GM12878 (cell line): Measurements from ENCODE around the gene FAM81B. TPM values are rescaled to one million over a fixed set of nuclear protein-coding genes. Genes with fewer than 3 reads are reported as not detected.

Experiments used
- ATAC-seq: fragments of 200-7000 bp; cut with Tn5 transposase; 3 replicates; pipeline ENCODE4 v1.9.1; 2020; ENCODE audit warnings: mild to moderate bottlenecking, moderate library complexity
- BruUV-seq: library from RNA; stranded (reverse); fragments of 400-500 nt; replicated peaks from 2 replicates; lab custom pipeline; 2021; lab: Mats Ljungman, UMichigan
- CTCF ChIA-PET: fragments of 300-600 bp; sonication (Branson Sonifier 250); formaldehyde crosslinking; extraction: SDS; loops from one replicate; lab custom pipeline; 2021; ENCODE audit warnings: inconsistent platforms; lab: Yijun Ruan, JAX
- POLR2A ChIA-PET: fragments of 350-600 bp; formaldehyde crosslinking; extraction: SDS; loops from one replicate; lab custom pipeline; 2021; ENCODE audit warnings: inconsistent platforms; lab: Charles Lee
- RAD21 ChIA-PET: fragments of 300-600 bp; sonication (Branson Sonifier 250); formaldehyde crosslinking; loops from one replicate; lab custom pipeline; 2023; ENCODE audit warnings: antibody characterized with exemption; ENCODE audit not compliant: unreplicated experiment; lab: Charles Lee
- SMC1A ChIA-PET: fragments of 300-600 bp; sonication (Branson Sonifier 250); formaldehyde crosslinking; loops from one replicate; lab custom pipeline; 2023; ENCODE audit not compliant: unreplicated experiment, uncharacterized antibody; lab: Charles Lee
- DNase-seq: peaks from one replicate; pipeline ENCODE4 v3.0.0-alpha.2; 2011; ENCODE audit warnings: low read depth, low spot score
- FAIRE-seq: peaks from 3 replicates; lab custom pipeline; 2011; peaks lifted over from hg19 to GRCh38; lab: Jason Lieb, UNC
- H2AFZ ChIP-seq: 2 replicates; pipeline ENCODE4 v1.6.0; 2011; ENCODE audit warnings: low read depth, low read length, control low read depth; ENCODE audit not compliant: control insufficient read depth
- H3K27ac ChIP-seq: 2 replicates; pipeline ENCODE4 v1.5.1; 2011; ENCODE audit warnings: control low read depth; ENCODE audit not compliant: control insufficient read depth, insufficient read depth
- H3K27me3 ChIP-seq, 2 experiments: replicated peaks in 1 of 2; 2 replicates each; pipeline versions ENCODE4 v1.6.0 to v1.6.1; 2011; ENCODE audit warnings: low read length in 1 of 2; ENCODE audit not compliant: control insufficient read depth in 2 of 2, insufficient read depth in 2 of 2
- H3K36me3 ChIP-seq, 2 experiments: 2 replicates each; pipeline ENCODE4 v1.5.1; 2011; ENCODE audit warnings: low read length in 1 of 2; ENCODE audit not compliant: control insufficient read depth in 2 of 2, insufficient read depth in 2 of 2
- H3K4me1 ChIP-seq: 2 replicates; pipeline ENCODE4 v1.6.1; 2011; ENCODE audit warnings: mild to moderate bottlenecking, low read length, moderate library complexity, mixed read lengths; ENCODE audit not compliant: control insufficient read depth, insufficient read depth
- H3K4me2 ChIP-seq: 2 replicates; pipeline ENCODE4 v1.6.0; 2011; ENCODE audit warnings: control low read depth; ENCODE audit not compliant: control insufficient read depth, insufficient read depth
- H3K4me3 ChIP-seq: fragments of 200-600 bp; sonication (generic); 2 replicates; pipeline ENCODE4 v1.5.1; 2016
- H3K79me2 ChIP-seq: 2 replicates; pipeline ENCODE4 v1.6.0; 2011; ENCODE audit warnings: low read length; ENCODE audit not compliant: control insufficient read depth, insufficient read depth
- H3K9ac ChIP-seq: 2 replicates; pipeline ENCODE4 v1.8.0; 2011; ENCODE audit warnings: low read length, control low read depth, mixed read lengths; ENCODE audit not compliant: control insufficient read depth, insufficient read depth
- H3K9me3 ChIP-seq: replicated peaks from 3 replicates; pipeline ENCODE4 v1.5.1; 2011; ENCODE audit warnings: mild to moderate bottlenecking, low read length; ENCODE audit not compliant: control insufficient read depth, insufficient read depth
- H4K20me1 ChIP-seq: 2 replicates; pipeline ENCODE4 v1.6.0; 2011; ENCODE audit not compliant: control insufficient read depth, insufficient read depth
- CBX5 ChIP-seq: sonication (generic); IDR thresholded peaks from 2 replicates; pipeline ENCODE4 v1.6.1; 2016; ENCODE audit warnings: low read depth, moderate library complexity, mild to moderate bottlenecking, inconsistent platforms
- EP300 ChIP-seq, 2 experiments: fragments of 150-350 bp in 1 of 2; IDR thresholded peaks; 2 replicates each; pipeline ENCODE4 v1.6.1; 2011 to 2012; ENCODE audit warnings: low read depth in 2 of 2, low read length in 2 of 2, borderline replicate concordance in 1 of 2, improper control_type of control experiment in 1 of 2, inconsistent platforms in 1 of 2; ENCODE audit not compliant: control insufficient read depth in 1 of 2
- IKZF1 ChIP-seq: fragments of 450-650 bp; conservative IDR thresholded peaks from 2 replicates; pipeline ENCODE4 v1.6.1; 2017; ENCODE audit warnings: antibody characterized with exemption, mild to moderate bottlenecking
- NFIC ChIP-seq: IDR thresholded peaks from 2 replicates; pipeline ENCODE4 v1.6.1; 2012; ENCODE audit warnings: low read depth, mild to moderate bottlenecking, inconsistent platforms, low read length, moderate library complexity
- NRF1 ChIP-seq: conservative IDR thresholded peaks from 2 replicates; pipeline ENCODE4 v1.6.1; 2011; ENCODE audit warnings: mild to moderate bottlenecking, low read depth, low read length, improper control_type of control experiment
- POLR2AphosphoS2 ChIP-seq: IDR thresholded peaks from 2 replicates; pipeline ENCODE4 v1.6.1; 2011; ENCODE audit warnings: low read depth, mild to moderate bottlenecking, low read length, improper control_type of control experiment, moderate library complexity
- RAD51 ChIP-seq: fragments of 450-650 bp; IDR thresholded peaks from 2 replicates; pipeline ENCODE4 v1.6.1; 2016; ENCODE audit warnings: moderate library complexity, mild to moderate bottlenecking, inconsistent platforms
- RCOR1 ChIP-seq: conservative IDR thresholded peaks from 2 replicates; pipeline ENCODE4 v1.6.1; 2012; ENCODE audit warnings: low read depth, low read length, improper control_type of control experiment
- RELB ChIP-seq: fragments of 450-650 bp; IDR thresholded peaks from 2 replicates; pipeline ENCODE4 v1.6.1; 2017; ENCODE audit warnings: low read depth, mild to moderate bottlenecking, moderate library complexity
- STAT1 ChIP-seq: fragments of 450-650 bp; conservative IDR thresholded peaks from 2 replicates; pipeline ENCODE4 v1.6.1; 2014; ENCODE audit warnings: antibody characterized with exemption, mild to moderate bottlenecking
- SUPT20H ChIP-seq: IDR thresholded peaks from 2 replicates; pipeline ENCODE4 v1.6.1; 2011; ENCODE audit warnings: low read depth, mild to moderate bottlenecking, low read length, moderate library complexity, borderline replicate concordance; ENCODE audit not compliant: control insufficient read depth
- TARDBP ChIP-seq: IDR thresholded peaks from 2 replicates; pipeline ENCODE4 v1.6.1; 2016; ENCODE audit warnings: borderline replicate concordance
- TCF3 ChIP-seq: IDR thresholded peaks from 2 replicates; pipeline ENCODE4 v1.6.1; 2012; ENCODE audit warnings: low read depth, mild to moderate bottlenecking, low read length, borderline replicate concordance; ENCODE audit not compliant: insufficient read depth
- WGBS: methylation state at CpG from one replicate; pipeline ENCODE4 v1.1.6; 2016; ENCODE audit warnings: low lambda C conversion rate; ENCODE audit not compliant: insufficient replicate concordance, insufficient coverage; ENCODE audit errors: missing lambda C conversion rate; 5-methylcytosine and 5-hydroxymethylcytosine counted together
- in situ Hi-C: fragments of 300-500 bp; cut with MboI; formaldehyde crosslinking; loops from 9 replicates; pipeline ENCODE4 v1.14.3; 2018; ENCODE audit warnings: mixed read lengths
- intact Hi-C: fragments of 100-400 bp; cut with micrococcal nuclease; formaldehyde crosslinking; loops from one replicate; pipeline ENCODE4 v1.14.2; 2022; ENCODE audit not compliant: unreplicated experiment
- polyA plus RNA-seq, 11 experiments: library from polyadenylated mRNA; depleted of rRNA in 4 of 11; unstranded in 6 of 11; stranded (reverse) in 5 of 11; fragments of >200 nt; fragmentation: Nextera tagmentation in 4 of 11; fragmentation: Illumina TruSeq in 1 of 11; extraction: Ambion mirVana in 4 of 11; extraction: Trizol in 1 of 11; gene quantifications; 1 replicate in 1 of 11; 2 replicates in 10 of 11; pipeline versions ENCODE4 v1.2.1 to v1.2.3, GENCODE V29; 2011 to 2016; ENCODE audit warnings: inconsistent platforms in 2 of 11, missing spikeins in 2 of 11, low read depth in 1 of 11
- total RNA-seq, 4 experiments: library from RNA; depleted of rRNA in 3 of 4; stranded (reverse); fragments of >200 nt in 3 of 4; fragmentation: Illumina TruSeq in 1 of 4; extraction: Trizol in 1 of 4; gene quantifications; 2 replicates each; pipeline versions ENCODE4 v1.2.1 to v1.2.3, GENCODE V29; 2013 to 2021
- TF ChIP-seq, protein P1 (sequence below): fragments of 150-350 bp; IDR thresholded peaks from 2 replicates; pipeline ENCODE4 v1.6.1; 2014; ENCODE audit warnings: mild to moderate bottlenecking, low read depth, low read length

The FAM81B gene
- total and polyA plus RNA-seq, 10 of the 15 experiments (the other 5 are each of a cell fraction or from before 2014, with no cell fraction given): not detected

DNA sequence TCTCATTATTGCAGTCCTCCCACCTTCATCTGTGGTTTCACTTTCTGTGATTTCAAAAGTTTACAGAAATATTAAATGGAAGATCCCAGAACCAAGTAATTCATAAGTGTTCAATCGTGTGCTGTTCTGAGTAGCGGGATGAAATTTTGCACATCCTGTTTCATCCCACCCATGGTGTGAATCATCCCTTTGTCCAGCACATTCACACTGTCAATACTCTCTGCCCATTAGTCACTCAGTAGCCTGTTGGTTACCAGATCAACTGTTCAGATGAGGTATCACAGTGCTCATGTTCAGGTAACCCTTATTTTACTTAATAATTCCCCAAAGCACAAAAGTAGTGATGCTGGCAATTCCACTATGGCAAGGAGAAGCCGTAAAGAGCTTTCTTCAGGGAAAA, 26.8 kb downstream of the FAM81B start:
- H3K4me3 ChIP-seq: no peak overlapping the region
- no peak overlapping the region for H3K9ac ChIP-seq
- no peaks in the 10 kb centered on the region for H3K4me1 ChIP-seq
- H3K36me3 ChIP-seq: no peaks in the 10 kb centered on the region
- ChIA-PET CTCF (no interaction called here), POLR2A (no interaction called here), RAD21 (no interaction called here), SMC1A (no interaction called here)
- ATAC-seq (no peak), DNase-seq (no peak), FAIRE-seq (no peak)
- in situ Hi-C loops: no loop called here
- no peak overlapping the region for H3K4me2 ChIP-seq
- no peaks in the 10 kb centered on the region for H4K20me1 ChIP-seq
- intact Hi-C loops: no loop called here
- no peaks in the 10 kb centered on the region for H3K9me3 ChIP-seq
- 67% methylated on average over 3 of the region's 3 CpGs for WGBS
- H3K27ac ChIP-seq: no peak overlapping the region
- H2AFZ ChIP-seq: no peak overlapping the region
- no peaks in the 10 kb centered on the region for H3K27me3 ChIP-seq
- BruUV-seq: no TSS peak
- no peaks in the 10 kb centered on the region for H3K79me2 ChIP-seq
- TF ChIP-seq EP300 (IDR thresholded peaks at IDR 0.05; ENCODE audit: borderline replicate concordance in 1 of 2, control insufficient read depth in 1 of 2, low read depth in 2 of 2, low read length in 2 of 2) (no peak), RCOR1 (no peak), CBX5 (no peak), TCF3 (no peak), STAT1 (no peak)

DNA sequence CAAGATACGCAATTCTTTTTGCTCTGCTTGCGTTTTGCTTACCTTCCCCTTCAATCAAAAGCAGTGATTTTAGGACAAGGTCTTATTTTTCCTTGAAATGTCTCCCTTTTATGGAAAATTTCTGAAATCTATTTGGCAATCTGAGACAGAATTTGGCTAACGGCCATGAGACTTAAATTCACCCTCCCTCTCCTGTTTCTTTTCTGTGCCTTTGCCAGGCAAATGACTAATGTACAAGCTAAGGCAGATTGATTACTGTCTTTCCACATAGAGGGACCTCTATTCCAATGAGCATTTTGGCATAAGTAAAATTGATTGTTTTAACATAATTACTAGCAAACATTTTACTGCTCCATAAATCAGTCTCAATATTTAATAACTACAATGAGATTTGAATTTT, 31.7 kb downstream of the FAM81B start:
- H3K4me1 ChIP-seq: no peaks in the 10 kb centered on the region
- intact Hi-C loops: no loop called here

More for the DNA sequence above, 31.7 kb downstream of the FAM81B start:
- ChIA-PET POLR2A (no interaction called here), CTCF (no interaction called here), SMC1A (no interaction called here), RAD21 (no interaction called here)
- no peaks in the 10 kb centered on the region for H3K36me3 ChIP-seq
- DNase-seq (no peak), ATAC-seq (no peak), FAIRE-seq (no peak)
- H3K9me3 ChIP-seq: no peaks in the 10 kb centered on the region
- no TSS peak for BruUV-seq
- WGBS: 21% methylated on average over 3 of the region's 3 CpGs
- no peaks in the 10 kb centered on the region for H4K20me1 ChIP-seq
- no peaks in the 10 kb centered on the region for H3K79me2 ChIP-seq
- H3K4me2 ChIP-seq: no peak overlapping the region
- no peak overlapping the region for H3K27ac ChIP-seq
- H3K9ac ChIP-seq: no peak overlapping the region
- in situ Hi-C loops: no loop called here
- H2AFZ ChIP-seq: no peak overlapping the region
- TF ChIP-seq RELB (no peak), SUPT20H (no peak), IKZF1 (no peak), NFIC (no peak), RAD51 (no peak), POLR2AphosphoS2 (no peak), NRF1 (no peak), TARDBP (no peak)
- TF ChIP-seq, protein P1, sequence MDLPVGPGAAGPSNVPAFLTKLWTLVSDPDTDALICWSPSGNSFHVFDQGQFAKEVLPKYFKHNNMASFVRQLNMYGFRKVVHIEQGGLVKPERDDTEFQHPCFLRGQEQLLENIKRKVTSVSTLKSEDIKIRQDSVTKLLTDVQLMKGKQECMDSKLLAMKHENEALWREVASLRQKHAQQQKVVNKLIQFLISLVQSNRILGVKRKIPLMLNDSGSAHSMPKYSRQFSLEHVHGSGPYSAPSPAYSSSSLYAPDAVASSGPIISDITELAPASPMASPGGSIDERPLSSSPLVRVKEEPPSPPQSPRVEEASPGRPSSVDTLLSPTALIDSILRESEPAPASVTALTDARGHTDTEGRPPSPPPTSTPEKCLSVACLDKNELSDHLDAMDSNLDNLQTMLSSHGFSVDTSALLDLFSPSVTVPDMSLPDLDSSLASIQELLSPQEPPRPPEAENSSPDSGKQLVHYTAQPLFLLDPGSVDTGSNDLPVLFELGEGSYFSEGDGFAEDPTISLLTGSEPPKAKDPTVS: no peak
- H3K27me3 ChIP-seq: no peaks in the 10 kb centered on the region
- H3K4me3 ChIP-seq: no peak overlapping the region
